Measurements from ENCODE around the gene RFC2.

DNA sequence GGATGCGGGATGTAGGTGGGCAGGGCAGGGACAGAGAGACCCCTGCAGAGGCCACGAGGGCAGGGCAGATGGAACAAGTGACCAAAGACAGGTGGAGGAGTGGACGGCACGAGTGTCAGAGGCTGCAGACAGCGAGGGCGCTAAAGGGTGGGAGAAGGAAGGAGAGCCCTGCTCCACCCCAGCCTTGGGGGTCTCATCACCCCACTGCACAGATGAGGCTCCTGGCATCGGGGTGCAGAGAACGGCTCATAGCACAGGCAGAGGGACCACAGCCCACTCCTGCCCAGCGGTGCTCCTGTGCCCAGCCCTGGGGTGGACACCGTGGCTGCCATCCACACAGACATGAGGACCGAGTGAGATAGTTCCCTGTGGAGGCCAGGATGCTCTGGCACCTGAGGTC, 46.6 kb downstream of the RFC2 start:
- TF ChIP-seq, protein P1, sequence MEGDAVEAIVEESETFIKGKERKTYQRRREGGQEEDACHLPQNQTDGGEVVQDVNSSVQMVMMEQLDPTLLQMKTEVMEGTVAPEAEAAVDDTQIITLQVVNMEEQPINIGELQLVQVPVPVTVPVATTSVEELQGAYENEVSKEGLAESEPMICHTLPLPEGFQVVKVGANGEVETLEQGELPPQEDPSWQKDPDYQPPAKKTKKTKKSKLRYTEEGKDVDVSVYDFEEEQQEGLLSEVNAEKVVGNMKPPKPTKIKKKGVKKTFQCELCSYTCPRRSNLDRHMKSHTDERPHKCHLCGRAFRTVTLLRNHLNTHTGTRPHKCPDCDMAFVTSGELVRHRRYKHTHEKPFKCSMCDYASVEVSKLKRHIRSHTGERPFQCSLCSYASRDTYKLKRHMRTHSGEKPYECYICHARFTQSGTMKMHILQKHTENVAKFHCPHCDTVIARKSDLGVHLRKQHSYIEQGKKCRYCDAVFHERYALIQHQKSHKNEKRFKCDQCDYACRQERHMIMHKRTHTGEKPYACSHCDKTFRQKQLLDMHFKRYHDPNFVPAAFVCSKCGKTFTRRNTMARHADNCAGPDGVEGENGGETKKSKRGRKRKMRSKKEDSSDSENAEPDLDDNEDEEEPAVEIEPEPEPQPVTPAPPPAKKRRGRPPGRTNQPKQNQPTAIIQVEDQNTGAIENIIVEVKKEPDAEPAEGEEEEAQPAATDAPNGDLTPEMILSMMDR (IDR thresholded peaks at IDR 0.05): no peak
- TF ChIP-seq POLR2A (IDR thresholded peaks at IDR 0.05): no peak
